ENCODE measurements around the gene YWHAG.
"Not testable (repeated sequence)": the region's sequence is repeated elsewhere in the genome, so short reads cannot be mapped to it uniquely, and the experiment has no call there.

YWHAG gene

DNA sequence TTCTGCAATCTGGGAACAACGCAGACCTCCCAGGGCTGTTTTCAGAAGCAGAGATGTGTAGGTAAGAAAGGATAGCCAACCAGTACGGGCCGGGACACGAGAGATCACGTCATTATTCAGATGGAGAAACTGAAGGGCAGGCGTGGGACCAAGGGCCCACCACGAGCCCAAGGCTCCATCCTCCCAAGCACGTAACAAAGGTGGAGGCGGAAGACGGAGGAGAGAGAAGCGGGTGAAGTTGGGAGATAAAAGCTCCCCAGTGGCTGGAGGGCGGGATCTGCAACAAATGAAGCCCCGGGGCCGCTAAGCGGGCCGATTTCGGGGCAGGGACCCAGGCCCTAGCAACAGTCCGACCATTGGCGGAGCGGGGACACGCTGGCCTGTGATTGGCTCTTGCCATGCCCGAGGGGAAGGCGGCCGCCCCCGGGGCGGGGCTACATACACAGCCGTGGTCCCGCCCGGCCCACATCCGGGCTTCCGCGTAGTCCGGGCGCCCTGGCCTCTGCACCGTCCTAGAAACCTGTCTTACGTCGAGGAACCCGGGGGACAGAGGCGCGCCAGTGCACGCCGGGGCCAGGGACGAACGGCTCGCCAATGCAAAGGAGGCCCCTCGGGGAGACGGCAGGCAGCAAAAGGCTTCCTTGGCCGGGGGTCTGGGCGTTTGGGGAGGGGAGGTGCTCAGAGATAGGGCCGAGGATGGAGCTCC lies 40.9 kb downstream of the YWHAG start:
- peak; percentile 98 for DNase-seq

GRCh38 chr7:76316984-76317781 lies 41.6 kb downstream of the YWHAG start:
- DNase-seq: no peak

DNA sequence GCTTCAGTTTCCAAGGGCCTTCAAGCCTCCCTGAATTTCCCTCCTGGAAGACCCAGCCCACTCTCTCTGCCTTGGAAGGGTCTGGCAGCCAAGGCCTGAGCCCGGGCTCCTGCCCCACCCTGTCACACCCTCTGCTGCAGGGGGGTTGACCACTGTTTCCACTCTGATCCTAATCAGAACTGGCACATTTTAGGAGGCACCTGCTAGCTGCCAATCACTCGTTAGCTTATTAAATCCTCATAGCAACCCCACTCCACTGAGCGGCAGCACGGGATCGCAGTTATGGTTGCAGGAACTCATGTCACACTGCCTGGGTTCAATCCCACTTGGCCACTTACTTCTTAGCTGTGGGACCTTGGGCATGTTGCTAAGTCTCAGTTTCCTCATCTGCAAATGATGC lies 43.4 kb downstream of the YWHAG start:
- DNase-seq: no peak

DNA sequence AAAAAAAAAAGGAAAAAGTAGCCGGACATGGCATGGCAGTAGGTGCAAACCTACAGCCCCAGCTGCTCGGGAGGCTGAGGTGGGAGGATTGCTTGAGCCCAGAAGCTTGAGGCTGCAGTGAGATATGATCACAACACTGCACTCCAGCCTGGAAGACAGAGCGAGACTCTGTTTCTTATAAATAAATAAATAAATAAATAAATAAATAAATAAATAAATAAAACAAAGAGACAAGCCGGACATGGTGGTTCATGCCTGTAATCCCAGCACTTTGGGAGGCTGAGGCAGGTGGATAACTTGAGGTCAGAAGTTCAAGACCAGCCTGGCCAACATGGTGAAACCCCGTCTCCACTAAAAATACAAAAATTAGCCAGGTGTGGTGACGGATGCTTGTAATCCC lies 44.1 kb downstream of the YWHAG start:
- not testable (repeated sequence) for DNase-seq

DNA sequence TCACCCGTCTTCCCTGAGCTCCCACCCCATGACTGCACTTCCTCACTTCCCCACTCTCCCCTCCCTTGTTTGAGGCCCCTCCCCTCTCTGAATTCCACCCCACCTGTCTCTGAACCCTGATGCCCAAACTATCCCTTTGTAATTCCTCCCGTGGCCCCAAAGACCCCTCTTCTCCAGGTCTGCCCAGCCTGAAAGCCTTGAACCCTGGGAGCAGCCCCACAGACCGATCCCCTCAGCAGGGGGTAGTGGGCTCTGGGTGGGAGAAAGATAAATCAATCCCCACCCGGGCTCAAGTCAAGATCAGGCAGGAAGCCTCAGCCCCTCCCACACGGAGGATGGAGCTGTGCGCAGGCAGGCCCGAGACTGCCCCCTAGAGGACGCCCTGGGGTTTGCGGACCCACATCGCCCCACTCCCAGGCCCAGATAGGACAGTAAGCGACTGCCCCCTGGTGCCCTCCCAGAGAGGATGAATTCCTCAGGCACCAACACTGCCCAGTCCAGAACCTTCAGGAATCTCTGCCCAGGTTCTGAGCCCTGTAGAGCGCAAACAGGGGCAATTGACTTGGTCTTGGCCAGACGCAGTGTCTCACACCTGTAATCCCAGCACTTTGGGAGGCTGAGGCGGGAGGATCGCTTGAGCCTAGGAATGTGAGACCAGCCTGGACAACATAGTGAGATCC lies 44.6 kb downstream of the YWHAG start:
- DNase-seq: peak; percentile 98

- DNase-seq: not testable (repeated sequence)
These were observed 47.0 kb downstream of the YWHAG start for GRCh38 chr7:76311838-76312237.

DNA sequence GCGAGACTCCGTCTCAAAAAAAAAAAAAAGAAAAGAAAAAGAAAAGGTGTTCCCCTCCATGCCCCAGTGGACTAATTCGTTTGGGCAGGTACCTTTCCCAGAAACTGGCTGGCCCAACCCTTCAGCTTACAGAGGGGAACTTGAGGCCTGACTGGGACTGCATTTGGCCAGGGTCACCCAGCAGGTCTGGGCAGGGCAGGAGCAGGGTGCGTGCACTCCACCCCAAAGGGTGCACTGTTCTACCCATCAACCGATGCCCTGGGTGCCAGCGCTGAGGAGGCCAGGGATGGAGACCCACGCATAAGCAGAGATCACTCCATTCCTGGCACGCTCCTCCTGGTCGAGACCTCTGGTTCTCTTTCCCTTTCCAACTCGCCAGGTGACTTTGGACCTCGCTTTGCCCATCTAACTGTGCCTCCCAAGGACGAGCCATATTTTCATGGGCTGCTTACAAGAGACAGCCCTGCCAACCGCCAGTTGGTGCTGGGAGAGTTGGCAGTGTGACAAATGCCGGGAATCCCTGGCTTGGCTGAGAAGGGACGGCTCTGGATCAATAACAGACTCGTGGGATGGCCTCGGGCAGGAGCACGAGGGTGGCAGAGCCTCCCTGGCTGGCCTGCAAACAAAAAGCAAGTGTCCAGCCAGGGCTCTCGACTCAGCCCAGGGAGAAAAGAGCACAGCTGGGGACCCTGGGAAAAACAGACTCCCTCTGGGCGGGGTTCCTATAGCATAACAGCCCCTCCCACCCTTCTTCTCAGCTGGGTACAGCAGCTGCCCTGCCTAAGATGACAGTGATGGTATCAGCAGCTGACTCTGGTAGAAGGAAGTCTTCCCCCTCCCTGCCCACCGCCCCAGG lies 48.5 kb downstream of the YWHAG start:
- no peak for DNase-seq

DNA sequence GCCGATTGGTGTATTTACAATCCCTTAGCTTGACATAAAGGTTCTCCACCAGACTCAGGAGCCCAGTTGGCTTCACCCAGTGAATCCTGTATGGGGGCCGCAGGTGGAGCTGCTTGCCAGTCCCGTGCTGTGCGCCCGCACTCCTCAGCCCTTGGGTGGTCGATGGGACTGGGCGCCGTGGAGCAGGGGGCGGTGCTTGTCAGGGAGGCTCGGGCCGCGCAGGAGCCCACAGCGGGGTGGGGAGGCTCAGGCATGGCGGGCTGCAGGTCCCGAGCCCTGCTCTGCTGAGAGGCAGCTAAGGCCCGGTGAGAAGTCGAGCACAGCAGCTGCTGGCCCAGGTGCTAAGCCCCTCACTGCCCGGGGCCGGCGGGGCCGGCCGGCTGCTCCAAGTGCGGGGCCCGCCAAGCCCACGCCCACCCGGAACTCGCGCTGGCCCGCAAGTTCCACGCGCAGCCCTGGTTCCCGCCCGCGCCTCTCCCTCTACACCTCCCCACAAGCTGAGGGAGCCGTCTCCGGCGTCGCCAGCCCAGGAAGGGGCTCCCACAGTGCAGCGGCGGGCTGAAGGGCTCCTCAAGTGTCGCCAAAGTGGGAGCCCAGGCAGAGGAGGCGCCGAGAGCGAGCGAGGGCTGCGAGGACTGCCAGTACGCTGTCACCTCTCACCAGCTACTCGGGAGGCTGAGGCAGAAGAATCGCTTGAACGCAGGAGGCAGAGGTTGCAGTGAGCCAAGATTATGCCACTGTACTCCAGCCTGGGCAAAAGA lies 49.3 kb downstream of the YWHAG start:
- DNase-seq: not testable (repeated sequence)

DNA sequence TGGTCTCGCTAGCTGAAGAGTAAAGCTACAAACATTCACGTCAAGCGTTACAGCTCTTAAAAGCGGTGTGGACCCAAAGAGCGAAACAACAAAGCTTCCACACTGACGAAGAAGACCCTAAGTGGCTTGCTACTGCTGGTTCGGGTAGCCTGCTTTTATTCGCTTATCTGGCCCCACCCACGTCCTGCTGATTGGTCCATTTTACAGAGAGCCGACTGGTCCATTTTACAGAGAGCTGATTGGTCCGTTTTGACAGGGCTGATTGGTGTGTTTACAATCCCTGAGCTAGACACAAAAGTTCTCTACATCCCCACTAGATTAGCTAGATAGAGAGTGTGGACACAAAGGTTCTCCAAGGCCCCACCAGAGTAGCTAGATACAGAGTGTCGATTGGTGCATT lies 49.9 kb downstream of the YWHAG start:
- DNase-seq: not testable (repeated sequence)

DNA sequence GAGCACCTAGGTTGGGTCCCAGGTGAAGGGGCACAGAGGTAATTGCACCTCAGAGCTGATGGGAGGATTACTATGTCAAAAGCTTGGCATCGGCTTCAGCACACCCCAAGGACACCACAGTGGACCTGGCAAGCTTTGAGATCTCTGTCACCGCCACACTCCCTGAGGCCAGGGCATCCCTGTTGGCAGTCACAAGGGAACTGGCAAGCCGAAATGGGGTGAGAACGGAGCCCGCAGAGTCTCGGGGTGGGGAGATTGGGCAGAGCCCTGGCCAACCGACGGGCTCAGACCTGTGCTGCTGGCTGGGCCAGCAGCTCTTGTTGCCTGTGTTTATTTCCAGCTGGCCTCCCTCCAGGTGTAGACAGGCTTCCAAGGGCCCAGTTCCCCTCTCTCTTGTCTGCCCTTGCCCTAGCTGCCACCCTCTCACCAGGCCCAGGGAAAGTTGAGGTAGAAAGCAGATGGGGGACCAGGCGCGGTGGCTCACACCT lies 53.9 kb downstream of the YWHAG start:
- no peak for DNase-seq

- DNase-seq: peak; percentile 87
These were observed 55.3 kb downstream of the YWHAG start for GRCh38 chr7:76303202-76304147.

DNA sequence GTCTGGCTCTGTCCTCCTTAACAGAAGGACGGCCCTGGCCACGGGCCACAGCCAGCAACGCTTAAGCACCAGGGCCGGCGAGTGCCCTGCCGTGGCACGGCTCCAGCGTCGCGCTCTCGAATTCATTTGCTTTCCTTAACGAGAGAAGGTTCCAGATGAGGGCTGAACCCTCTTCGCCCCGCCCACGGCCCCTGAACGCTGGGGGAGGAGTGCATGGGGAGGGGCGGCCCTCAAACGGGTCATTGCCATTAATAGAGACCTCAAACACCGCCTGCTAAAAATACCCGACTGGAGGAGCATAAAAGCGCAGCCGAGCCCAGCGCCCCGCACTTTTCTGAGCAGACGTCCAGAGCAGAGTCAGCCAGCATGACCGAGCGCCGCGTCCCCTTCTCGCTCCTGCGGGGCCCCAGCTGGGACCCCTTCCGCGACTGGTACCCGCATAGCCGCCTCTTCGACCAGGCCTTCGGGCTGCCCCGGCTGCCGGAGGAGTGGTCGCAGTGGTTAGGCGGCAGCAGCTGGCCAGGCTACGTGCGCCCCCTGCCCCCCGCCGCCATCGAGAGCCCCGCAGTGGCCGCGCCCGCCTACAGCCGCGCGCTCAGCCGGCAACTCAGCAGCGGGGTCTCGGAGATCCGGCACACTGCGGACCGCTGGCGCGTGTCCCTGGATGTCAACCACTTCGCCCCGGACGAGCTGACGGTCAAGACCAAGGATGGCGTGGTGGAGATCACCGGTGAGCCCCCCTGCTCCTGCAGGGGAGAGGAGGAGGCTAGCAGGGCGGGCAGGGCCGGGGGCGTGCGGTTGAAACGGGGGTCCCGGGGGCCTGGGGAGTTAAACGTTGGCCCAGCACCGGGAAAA lies 56.2 kb downstream of the YWHAG start, which contains the start of gene HSPB1:
TSS of gene HSPB1 (plus strand) at position 327 of the 855 bp plus-strand sequence. CDS start at position 367, 40 bp downstream.
- DNase-seq: peak; percentile 84

DNA sequence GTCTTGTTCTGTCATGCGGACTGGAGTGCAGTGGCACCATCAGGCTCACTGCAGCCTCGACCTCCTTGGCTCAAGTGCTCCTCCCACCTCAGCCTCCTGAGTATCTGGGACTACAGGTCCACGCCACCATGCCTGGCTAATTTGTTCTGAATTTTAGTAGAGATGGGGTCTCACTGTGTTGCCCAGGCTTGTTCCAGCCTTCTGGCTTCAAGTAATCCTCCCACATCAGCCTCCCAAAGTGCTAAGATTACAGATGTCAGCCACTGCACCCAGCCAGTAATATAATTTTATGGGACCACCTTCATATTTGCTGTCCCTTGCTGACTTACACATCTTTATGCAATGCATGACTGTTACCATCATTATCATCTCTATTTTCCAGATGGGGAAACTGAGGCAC lies 57.8 kb downstream of the YWHAG start:
- DNase-seq: no peak

DNA sequence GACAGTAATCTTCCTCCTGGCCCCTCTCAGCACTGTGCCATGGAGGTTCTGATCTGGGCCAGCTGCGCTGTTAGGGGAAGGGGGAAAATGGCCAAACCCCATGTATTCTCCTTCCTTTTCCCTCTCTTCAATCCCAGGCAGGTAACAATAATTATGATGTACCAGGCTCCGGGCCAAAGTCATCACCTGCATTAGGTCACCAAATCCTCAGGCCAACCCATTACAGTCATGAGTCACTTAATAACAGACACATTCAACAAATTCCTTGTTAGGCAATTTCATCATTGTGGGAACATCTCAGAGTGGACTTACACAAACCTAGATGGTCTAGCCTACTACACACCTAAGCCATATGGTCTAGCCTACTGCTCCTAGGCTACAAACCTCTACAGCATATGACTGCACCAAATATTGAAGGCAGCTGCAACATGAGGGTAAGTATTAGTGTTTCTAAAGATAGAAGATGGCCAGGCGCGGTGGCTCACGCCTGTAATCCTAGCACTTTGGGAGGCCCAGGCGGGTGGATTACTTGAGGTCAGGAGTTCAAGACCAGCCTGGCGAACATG lies 58.5 kb downstream of the YWHAG start:
- no peak for DNase-seq

GRCh38 chr7:76296743-76297740 lies 61.7 kb downstream of the YWHAG start:
- no peak for DNase-seq

DNA sequence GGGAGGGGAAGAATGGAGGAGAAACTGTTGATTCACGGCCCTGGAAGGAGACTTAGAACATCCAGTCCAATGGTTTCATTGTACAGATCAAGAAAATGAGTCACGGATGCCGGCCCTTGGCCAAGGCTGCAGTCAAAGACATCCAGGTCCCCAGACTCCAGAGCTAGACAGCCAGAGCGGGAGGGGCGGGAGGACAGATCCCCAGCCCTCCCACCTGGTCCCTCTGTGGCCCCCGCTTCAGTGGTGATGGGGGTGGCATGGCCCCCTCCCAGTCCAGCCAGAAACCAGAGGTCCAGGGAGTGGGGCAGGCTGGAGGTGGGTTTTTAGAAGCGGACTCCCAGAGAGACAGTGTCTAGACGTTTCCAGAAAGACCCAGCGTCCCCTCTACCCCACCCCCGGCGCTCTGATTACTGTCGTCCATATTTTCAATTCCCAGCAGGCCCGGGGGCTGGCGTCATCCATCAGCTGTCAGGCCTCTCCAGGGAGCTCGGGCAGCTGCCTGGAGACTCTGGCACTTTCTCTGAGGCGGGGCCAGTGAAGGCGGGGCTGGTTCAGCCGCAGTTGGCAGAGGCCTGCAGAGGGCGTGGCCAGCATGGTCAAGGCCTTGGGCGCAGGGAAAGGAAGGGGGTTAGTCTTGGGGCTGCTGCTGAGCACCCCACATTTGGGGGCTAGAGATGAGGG lies 64.3 kb downstream of the YWHAG start:
- DNase-seq: no peak

DNA sequence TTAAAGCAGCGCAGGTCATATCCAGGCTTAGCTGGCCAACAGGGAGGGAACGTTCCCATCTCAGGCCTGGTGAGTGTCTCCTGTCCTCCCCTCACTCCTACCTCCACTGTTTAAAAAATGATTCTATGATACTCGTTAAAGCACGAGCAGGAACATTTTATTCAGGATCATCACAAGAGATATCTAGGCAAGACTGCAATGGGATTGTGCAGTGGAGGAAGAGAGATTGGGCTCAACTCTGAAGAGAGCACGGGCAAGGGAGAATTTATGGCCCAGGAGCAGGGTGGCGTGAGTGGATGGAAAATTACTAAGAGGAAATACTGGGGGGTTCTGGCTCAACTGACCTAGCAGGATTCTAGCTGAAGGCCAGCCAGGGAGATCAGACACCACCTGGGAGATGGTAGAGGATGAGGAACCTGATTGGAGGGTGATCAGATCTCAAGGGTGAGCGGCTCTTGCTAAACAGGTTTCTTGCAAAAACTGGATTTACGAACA lies 65.3 kb downstream of the YWHAG start:
- DNase-seq: no peak

All from CD4-positive, alpha-beta T cell treated with Interleukin-17A for 4 hours (primary cell).